Sigmoid colon (tissue), 7 donors: ENCODE results near the gene ZNF581. TPM values are rescaled to one million over a fixed set of nuclear protein-coding genes. Genes with fewer than 3 reads are reported as not detected.

ENCODE experiments used
- DNase-seq: peaks from one replicate; pipeline ENCODE4 v3.0.0-alpha.2; 2019
- H3K27ac ChIP-seq, 4 donors: fragments of 200-600 bp; sonication (generic); one replicate each; pipeline ENCODE4 v1.5.1; 2016 to 2019; ENCODE audit warnings: mild to moderate bottlenecking in 1 of 4
- H3K27me3 ChIP-seq, 3 donors: fragments of 200-600 bp; sonication (generic); one replicate each; pipeline ENCODE4 v1.5.1; 2019; ENCODE audit warnings: mild to moderate bottlenecking in 1 of 3
- H3K36me3 ChIP-seq, 4 donors: fragments of 200-600 bp; sonication (generic); one replicate each; pipeline ENCODE4 v1.5.1; 2016 to 2019
- H3K4me1 ChIP-seq, 4 donors: fragments of 200-600 bp; sonication (generic); one replicate each; pipeline ENCODE4 v1.5.1; 2017 to 2019
- H3K4me3 ChIP-seq, 4 donors: fragments of 200-600 bp; sonication (generic); one replicate each; pipeline ENCODE4 v1.5.1; 2017 to 2019; ENCODE audit warnings: mild to moderate bottlenecking in 2 of 4, moderate library complexity in 1 of 4
- H3K9me3 ChIP-seq, 4 donors: fragments of 200-600 bp in 3 of 4; sonication (generic) in 3 of 4; one replicate each; pipeline versions ENCODE4 v1.5.1 to v1.6.1; 2013 to 2019
- EP300 ChIP-seq, 4 donors: sonication (generic); formaldehyde crosslinking; IDR thresholded peaks; one replicate each; pipeline ENCODE4 v1.6.1; 2017; ENCODE audit warnings: antibody characterized with exemption in 4 of 4
- POLR2A ChIP-seq, 2 donors: fragments of 450-650 bp; IDR thresholded peaks; one replicate each; pipeline ENCODE4 v1.6.1; 2016; ENCODE audit warnings: antibody characterized with exemption in 2 of 2, mild to moderate bottlenecking in 2 of 2, moderate library complexity in 2 of 2
- POLR2AphosphoS5 ChIP-seq, 4 donors: sonication (generic); formaldehyde crosslinking; IDR thresholded peaks; one replicate each; pipeline ENCODE4 v1.6.1; 2017; ENCODE audit warnings: antibody characterized with exemption in 4 of 4
- WGBS, 2 donors: extraction: QIAGEN DNeasy Blood & Tissue Kit; methylation state at CpG; one replicate each; pipeline ENCODE4 v1.1.7; 2013; 5-methylcytosine and 5-hydroxymethylcytosine counted together
- intact Hi-C: fragments of 100-400 bp; cut with DNase I; formaldehyde crosslinking; loops from one replicate; pipeline ENCODE4 v1.15.1; 2023
- polyA plus RNA-seq, 3 donors: library from polyadenylated mRNA; stranded (reverse); fragments of 200-250 nt; gene quantifications; one replicate each; pipeline ENCODE4 v1.2.3, GENCODE V29; 2013
- total RNA-seq, 4 donors: library from RNA; depleted of rRNA; stranded (reverse); fragments of >200 nt; gene quantifications; one replicate each; pipeline ENCODE4 v1.1.0, GENCODE V29; 2016
- TF ChIP-seq, protein P1 (sequence below), 4 experiments: fragments of 450-650 bp in 3 of 4; fragments of 200-600 bp in 1 of 4; IDR thresholded peaks; one replicate each; pipeline ENCODE4 v1.5.1; 2016 to 2019; ENCODE audit warnings: antibody characterized with exemption in 4 of 4, mild to moderate bottlenecking in 3 of 4, moderate library complexity in 2 of 4
- donor health status: healthy with polysubstance abuse.
- donor health status: Bipolar disorder and iron deficiency.
- donor health status: healthy.

Gene ZNF581
- total and polyA plus RNA-seq, 7 donors, result 17.1 to 43.2 (median 23.4) TPM

DNA sequence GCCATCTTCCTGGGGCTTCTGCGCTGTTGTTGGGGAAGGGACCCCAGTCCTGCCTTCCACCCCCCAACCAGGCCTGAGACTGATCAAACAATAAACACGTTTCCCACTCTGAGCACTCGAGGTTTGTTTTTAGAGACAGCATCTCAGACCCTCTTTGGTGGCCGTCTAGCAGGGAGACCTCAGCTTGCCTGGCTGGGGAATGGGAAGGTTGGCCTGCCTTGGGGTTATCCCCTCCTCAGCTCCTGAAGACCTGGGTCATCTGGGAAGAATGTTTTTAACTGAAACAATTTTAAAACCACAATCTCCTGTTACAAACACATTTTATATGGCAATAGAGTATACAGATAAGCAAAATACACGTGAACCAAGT, 2.0 kb downstream of the ZNF581 start:
- TF ChIP-seq POLR2A (IDR thresholded peaks at IDR 0.05), result no peak
- TF ChIP-seq, protein P1, sequence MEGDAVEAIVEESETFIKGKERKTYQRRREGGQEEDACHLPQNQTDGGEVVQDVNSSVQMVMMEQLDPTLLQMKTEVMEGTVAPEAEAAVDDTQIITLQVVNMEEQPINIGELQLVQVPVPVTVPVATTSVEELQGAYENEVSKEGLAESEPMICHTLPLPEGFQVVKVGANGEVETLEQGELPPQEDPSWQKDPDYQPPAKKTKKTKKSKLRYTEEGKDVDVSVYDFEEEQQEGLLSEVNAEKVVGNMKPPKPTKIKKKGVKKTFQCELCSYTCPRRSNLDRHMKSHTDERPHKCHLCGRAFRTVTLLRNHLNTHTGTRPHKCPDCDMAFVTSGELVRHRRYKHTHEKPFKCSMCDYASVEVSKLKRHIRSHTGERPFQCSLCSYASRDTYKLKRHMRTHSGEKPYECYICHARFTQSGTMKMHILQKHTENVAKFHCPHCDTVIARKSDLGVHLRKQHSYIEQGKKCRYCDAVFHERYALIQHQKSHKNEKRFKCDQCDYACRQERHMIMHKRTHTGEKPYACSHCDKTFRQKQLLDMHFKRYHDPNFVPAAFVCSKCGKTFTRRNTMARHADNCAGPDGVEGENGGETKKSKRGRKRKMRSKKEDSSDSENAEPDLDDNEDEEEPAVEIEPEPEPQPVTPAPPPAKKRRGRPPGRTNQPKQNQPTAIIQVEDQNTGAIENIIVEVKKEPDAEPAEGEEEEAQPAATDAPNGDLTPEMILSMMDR (IDR thresholded peaks at IDR 0.05), result no peak
- no peak for TF ChIP-seq EP300 (IDR thresholded peaks at IDR 0.05)
- TF ChIP-seq POLR2AphosphoS5 (IDR thresholded peaks at IDR 0.05), result no peak
- Histone ChIP-seq H3K4me1 (peaks cover 0 to 67% (median 64%) of the 10 kb centered on the region in 4 donors), H3K4me3 (no peak overlapping the region), H3K27me3 (no peaks in the 10 kb centered on the region), H3K36me3 (peaks cover 0 to 16% (median 3%) of the 10 kb centered on the region in 4 donors), H3K27ac (no peak overlapping the region), H3K9me3 (no peaks in the 10 kb centered on the region)
- intact Hi-C loops, result no loop called here
- 58 to 81% methylated on average over 5 of the region's 5 CpGs for WGBS, 2 donors
- DNase-seq, result no peak

DNA sequence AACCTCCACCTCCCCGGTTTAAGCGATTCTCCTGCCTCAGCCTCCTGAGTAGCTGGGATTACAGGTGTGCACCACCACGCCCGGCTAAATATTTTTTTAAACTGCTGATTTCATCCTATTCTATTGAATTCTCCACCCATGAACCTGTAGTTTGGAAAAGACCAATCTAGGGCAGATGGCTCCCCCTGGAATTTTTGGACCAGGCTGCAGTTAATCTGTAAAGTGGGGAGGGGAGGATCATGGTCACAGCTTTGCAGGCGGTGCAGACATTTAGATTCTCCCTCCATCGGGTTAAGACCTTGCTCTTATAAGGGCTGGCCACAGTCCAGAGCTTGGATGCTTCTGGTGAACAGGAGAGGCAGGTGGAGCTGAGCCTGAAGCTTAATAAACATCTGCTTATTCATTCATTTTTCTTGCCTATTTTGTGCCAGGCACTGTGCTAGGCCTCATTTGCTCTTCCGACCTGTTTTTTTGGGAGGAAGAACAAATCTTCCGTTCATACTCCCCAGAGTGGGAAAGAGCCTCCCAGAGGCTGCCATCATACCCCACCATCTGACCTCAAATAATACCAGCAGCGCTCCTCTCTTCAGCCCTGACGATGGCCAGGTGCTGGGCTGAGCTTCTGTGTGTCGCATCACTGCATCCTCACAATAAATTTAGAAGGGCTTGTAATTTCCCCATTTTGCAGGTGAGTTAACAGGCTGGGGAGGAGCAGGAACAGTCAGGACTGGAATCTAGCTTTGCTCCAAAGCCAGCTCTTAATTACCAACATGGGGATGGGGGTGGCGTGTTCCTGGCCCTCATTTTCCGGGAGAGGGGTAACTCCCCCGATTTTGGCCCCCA, 3.7 kb downstream of the ZNF581 start:
- Histone ChIP-seq H3K4me1 (peaks cover 0 to 61% (median 54%) of the 10 kb centered on the region in 4 donors), H3K4me3 (peak overlapping the region; percentile 86 to 98 (median 90)), H3K27ac (peak overlapping the region; percentile 89 to 94 (median 92)), H3K27me3 (no peaks in the 10 kb centered on the region), H3K9me3 (no peaks in the 10 kb centered on the region), H3K36me3 (peaks cover 0 to 18% (median 6%) of the 10 kb centered on the region in 4 donors)
- TF ChIP-seq EP300 (IDR thresholded peaks at IDR 0.05) (no peak), POLR2AphosphoS5 (IDR thresholded peaks at IDR 0.05) (no peak), POLR2A (IDR thresholded peaks at IDR 0.05) (no peak)
- TF ChIP-seq, protein P1 (IDR thresholded peaks at IDR 0.05), result no peak
- no peak for DNase-seq
- intact Hi-C loops, result no loop called here
- WGBS, 2 donors, result 46 to 47% methylated on average over 14 of the region's 14 CpGs

DNA sequence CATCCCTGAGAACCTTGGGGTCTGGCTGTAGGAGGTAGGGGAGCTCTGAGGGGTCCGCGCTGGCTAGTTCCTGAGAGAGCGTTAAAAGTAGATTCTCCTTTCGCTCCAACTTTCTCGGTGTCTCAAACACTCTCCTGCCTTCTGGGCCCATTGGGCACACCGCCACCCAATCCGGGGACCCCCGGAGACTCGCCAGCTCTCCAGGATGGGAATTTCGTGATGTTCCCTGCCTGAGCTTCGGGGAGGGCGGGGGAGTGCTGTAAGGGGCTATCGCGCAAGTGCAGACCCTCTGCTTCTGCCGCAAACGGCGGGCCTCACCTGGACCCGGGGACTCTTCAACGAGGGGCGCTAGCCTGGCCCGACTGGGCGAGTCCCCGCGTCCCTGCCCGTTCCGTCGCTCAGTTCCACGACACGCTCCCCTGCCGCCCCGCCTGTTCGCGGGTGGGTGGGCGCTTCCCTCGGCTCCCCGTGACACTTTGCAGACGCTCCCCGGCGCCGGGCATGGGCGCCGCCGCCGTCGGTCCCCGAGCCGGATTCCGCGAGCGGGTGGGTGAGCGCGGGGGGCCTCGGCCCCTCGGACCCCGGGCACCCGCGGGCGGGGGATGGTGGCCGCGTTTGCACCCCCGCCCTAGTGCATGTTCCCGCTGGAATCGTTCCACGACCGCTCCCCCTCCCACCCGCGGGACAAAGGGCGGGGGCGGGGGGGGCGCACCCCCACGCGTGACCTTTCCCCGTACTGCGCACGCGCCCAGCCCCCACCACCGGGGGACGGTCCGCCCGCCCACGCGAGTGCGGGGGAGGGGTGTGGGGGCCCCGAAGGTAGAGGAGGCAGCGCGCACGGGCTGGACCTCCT, 4.5 kb downstream of the ZNF581 start, which contains the start of gene CCDC106:
TSS of gene CCDC106 (plus strand) at position 481 of the 853 bp plus-strand sequence. CDS start 835 bp downstream, outside the sequence.
- Histone ChIP-seq H3K27ac (peak within 1 kb of the TSS; percentile 89 to 94 (median 92)), H3K9me3 (no peaks in the 10 kb centered on the region), H3K4me1 (peaks cover 0 to 57% (median 49%) of the 10 kb centered on the region in 4 donors), H3K36me3 (peaks cover 0 to 25% (median 6%) of the 10 kb centered on the region in 4 donors), H3K4me3 (peak within 1 kb of the TSS; percentile 86 to 98 (median 90)), H3K27me3 (no peaks in the 10 kb centered on the region)
- TF ChIP-seq EP300 (IDR thresholded peaks at IDR 0.05) (no peak), POLR2AphosphoS5 (IDR thresholded peaks at IDR 0.05) (peak in 3 of 4 donors; percentile 14 to 65 (median 54))
- 1 to 2% methylated on average over 87 of the region's 87 CpGs for WGBS, 2 donors
- DNase-seq, result peak; percentile 88
- intact Hi-C loops, result no loop called here

DNA sequence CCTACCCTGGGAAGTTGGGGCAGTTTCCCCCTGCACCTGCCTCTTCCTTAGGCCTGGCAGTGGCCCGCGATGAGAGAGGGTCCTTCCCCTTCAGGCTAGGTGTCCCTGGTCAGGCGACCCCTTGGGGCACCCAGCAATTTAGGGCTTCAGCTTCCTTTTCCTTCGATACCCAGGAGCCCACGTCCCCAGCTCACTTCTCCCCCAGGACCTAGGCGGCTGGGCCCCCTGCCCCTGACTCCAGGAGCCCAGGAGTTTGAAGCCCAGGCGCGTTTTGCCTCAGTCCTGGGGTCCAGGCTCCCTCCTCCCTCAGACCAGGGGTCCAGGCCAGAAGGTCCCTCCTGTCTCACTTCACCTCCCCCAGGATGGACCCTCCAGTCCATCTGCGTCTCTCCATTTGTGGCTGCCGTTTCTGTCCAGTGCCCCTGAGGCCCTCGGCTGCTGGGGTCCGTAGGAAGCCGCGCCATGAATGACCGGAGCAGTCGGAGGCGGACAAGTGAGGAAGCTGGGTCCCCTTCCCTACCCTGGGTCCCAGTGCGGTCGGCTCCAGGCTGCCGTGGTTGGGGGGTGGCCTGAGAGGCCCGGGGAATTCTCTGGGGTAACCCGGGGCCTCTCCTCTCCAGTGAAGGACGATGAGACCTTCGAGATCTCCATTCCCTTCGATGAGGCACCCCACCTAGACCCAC, 5.3 kb downstream of the ZNF581 start:
- intact Hi-C loops, result no loop called here
- H3K27me3 ChIP-seq, result no peaks in the 10 kb centered on the region
- no peak for DNase-seq
- TF ChIP-seq, protein P1 (IDR thresholded peaks at IDR 0.05), result no peak
- TF ChIP-seq POLR2A (IDR thresholded peaks at IDR 0.05) (no peak), POLR2AphosphoS5 (IDR thresholded peaks at IDR 0.05) (no peak), EP300 (IDR thresholded peaks at IDR 0.05) (no peak)
- WGBS, 2 donors, result 41 to 54% methylated on average over 25 of the region's 25 CpGs
- H3K4me3 ChIP-seq, result peak overlapping the region; percentile 86 to 98 (median 90)
- no peaks in the 10 kb centered on the region for H3K9me3 ChIP-seq
- H3K36me3 ChIP-seq, result peaks cover 0 to 25% (median 6%) of the 10 kb centered on the region in 4 donors
- peak overlapping the region; percentile 89 to 94 (median 92) for H3K27ac ChIP-seq
- H3K4me1 ChIP-seq, result peaks cover 0 to 59% (median 51%) of the 10 kb centered on the region in 4 donors
